Sigmoid colon (tissue), 7 donors: ENCODE measurements around the gene APLP2. TPM values are rescaled to one million over a fixed set of nuclear protein-coding genes. Genes with fewer than 3 reads are reported as not detected.

Experiments
- DNase-seq: peaks from one replicate; pipeline ENCODE4 v3.0.0-alpha.2; 2019
- H3K27ac ChIP-seq, 4 donors: fragments of 200-600 bp; sonication (generic); one replicate each; pipeline ENCODE4 v1.5.1; 2016 to 2019; ENCODE audit warnings: mild to moderate bottlenecking in 1 of 4
- H3K27me3 ChIP-seq, 3 donors: fragments of 200-600 bp; sonication (generic); one replicate each; pipeline ENCODE4 v1.5.1; 2019; ENCODE audit warnings: mild to moderate bottlenecking in 1 of 3
- H3K36me3 ChIP-seq, 4 donors: fragments of 200-600 bp; sonication (generic); one replicate each; pipeline ENCODE4 v1.5.1; 2016 to 2019
- H3K4me1 ChIP-seq, 4 donors: fragments of 200-600 bp; sonication (generic); one replicate each; pipeline ENCODE4 v1.5.1; 2017 to 2019
- H3K4me3 ChIP-seq, 4 donors: fragments of 200-600 bp; sonication (generic); one replicate each; pipeline ENCODE4 v1.5.1; 2017 to 2019; ENCODE audit warnings: mild to moderate bottlenecking in 2 of 4, moderate library complexity in 1 of 4
- H3K9me3 ChIP-seq, 4 donors: fragments of 200-600 bp in 3 of 4; sonication (generic) in 3 of 4; one replicate each; pipeline versions ENCODE4 v1.5.1 to v1.6.1; 2013 to 2019
- EP300 ChIP-seq, 4 donors: sonication (generic); formaldehyde crosslinking; IDR thresholded peaks; one replicate each; pipeline ENCODE4 v1.6.1; 2017; ENCODE audit warnings: antibody characterized with exemption in 4 of 4
- POLR2A ChIP-seq, 2 donors: fragments of 450-650 bp; IDR thresholded peaks; one replicate each; pipeline ENCODE4 v1.6.1; 2016; ENCODE audit warnings: antibody characterized with exemption in 2 of 2, mild to moderate bottlenecking in 2 of 2, moderate library complexity in 2 of 2
- POLR2AphosphoS5 ChIP-seq, 4 donors: sonication (generic); formaldehyde crosslinking; IDR thresholded peaks; one replicate each; pipeline ENCODE4 v1.6.1; 2017; ENCODE audit warnings: antibody characterized with exemption in 4 of 4
- WGBS, 2 donors: extraction: QIAGEN DNeasy Blood & Tissue Kit; methylation state at CpG; one replicate each; pipeline ENCODE4 v1.1.7; 2013; 5-methylcytosine and 5-hydroxymethylcytosine counted together
- intact Hi-C: fragments of 100-400 bp; cut with DNase I; formaldehyde crosslinking; loops from one replicate; pipeline ENCODE4 v1.15.1; 2023
- polyA plus RNA-seq, 3 donors: library from polyadenylated mRNA; stranded (reverse); fragments of 200-250 nt; gene quantifications; one replicate each; pipeline ENCODE4 v1.2.3, GENCODE V29; 2013
- total RNA-seq, 4 donors: library from RNA; depleted of rRNA; stranded (reverse); fragments of >200 nt; gene quantifications; one replicate each; pipeline ENCODE4 v1.1.0, GENCODE V29; 2016
- TF ChIP-seq, protein P1 (sequence below), 4 experiments: fragments of 450-650 bp in 3 of 4; fragments of 200-600 bp in 1 of 4; IDR thresholded peaks; one replicate each; pipeline ENCODE4 v1.5.1; 2016 to 2019; ENCODE audit warnings: antibody characterized with exemption in 4 of 4, mild to moderate bottlenecking in 3 of 4, moderate library complexity in 2 of 4
- donor health status: healthy with polysubstance abuse.
- donor health status: Bipolar disorder and iron deficiency.
- donor health status: healthy.

The APLP2 gene
- total and polyA plus RNA-seq, 7 donors = 39.0 to 276 (median 247) TPM

DNA sequence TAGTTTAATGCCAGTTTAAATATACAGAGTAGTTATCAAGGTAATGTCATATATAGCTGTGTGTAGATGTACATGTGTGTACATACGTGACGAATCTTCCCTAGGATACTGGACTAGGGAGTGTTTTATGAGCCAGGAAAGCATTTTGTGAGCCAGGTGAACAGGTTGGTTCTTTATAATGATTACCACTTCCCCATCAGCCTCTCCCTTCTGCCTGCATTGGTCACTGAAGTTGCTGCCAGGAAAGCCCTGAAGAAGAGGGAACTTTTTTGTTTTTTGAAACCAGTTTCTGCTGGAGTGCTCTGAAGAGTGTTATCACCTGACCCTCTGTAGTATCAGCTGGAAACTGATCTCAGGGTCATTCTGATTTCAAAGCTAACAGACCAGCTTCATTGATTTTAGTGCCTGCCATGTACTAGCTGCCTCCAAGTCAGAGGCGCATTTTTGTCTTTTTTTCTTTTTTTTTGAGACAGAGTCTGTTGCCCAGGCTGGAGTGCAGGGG is 75.7 kb downstream of the APLP2 start:
- no peaks in the 10 kb centered on the region for H3K9me3 ChIP-seq
- DNase-seq = no peak
- H3K4me3 ChIP-seq = no peak overlapping the region
- no peaks in the 10 kb centered on the region for H3K27me3 ChIP-seq
- TF ChIP-seq EP300 (IDR thresholded peaks at IDR 0.05) (no peak), POLR2AphosphoS5 (IDR thresholded peaks at IDR 0.05) (no peak), POLR2A (IDR thresholded peaks at IDR 0.05) (no peak)
- TF ChIP-seq, protein P1, sequence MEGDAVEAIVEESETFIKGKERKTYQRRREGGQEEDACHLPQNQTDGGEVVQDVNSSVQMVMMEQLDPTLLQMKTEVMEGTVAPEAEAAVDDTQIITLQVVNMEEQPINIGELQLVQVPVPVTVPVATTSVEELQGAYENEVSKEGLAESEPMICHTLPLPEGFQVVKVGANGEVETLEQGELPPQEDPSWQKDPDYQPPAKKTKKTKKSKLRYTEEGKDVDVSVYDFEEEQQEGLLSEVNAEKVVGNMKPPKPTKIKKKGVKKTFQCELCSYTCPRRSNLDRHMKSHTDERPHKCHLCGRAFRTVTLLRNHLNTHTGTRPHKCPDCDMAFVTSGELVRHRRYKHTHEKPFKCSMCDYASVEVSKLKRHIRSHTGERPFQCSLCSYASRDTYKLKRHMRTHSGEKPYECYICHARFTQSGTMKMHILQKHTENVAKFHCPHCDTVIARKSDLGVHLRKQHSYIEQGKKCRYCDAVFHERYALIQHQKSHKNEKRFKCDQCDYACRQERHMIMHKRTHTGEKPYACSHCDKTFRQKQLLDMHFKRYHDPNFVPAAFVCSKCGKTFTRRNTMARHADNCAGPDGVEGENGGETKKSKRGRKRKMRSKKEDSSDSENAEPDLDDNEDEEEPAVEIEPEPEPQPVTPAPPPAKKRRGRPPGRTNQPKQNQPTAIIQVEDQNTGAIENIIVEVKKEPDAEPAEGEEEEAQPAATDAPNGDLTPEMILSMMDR (IDR thresholded peaks at IDR 0.05) = no peak
- WGBS, 2 donors = 18 to 77% methylated on average over 3 of the region's 3 CpGs
- H3K27ac ChIP-seq = peak overlapping the region; percentile 39 to 66 (median 48)
- peaks cover 0 to 49% (median 25%) of the 10 kb centered on the region in 4 donors for H3K36me3 ChIP-seq
- intact Hi-C loops = no loop called here
- peaks cover 0 to 24% (median 13%) of the 10 kb centered on the region in 4 donors for H3K4me1 ChIP-seq

DNA sequence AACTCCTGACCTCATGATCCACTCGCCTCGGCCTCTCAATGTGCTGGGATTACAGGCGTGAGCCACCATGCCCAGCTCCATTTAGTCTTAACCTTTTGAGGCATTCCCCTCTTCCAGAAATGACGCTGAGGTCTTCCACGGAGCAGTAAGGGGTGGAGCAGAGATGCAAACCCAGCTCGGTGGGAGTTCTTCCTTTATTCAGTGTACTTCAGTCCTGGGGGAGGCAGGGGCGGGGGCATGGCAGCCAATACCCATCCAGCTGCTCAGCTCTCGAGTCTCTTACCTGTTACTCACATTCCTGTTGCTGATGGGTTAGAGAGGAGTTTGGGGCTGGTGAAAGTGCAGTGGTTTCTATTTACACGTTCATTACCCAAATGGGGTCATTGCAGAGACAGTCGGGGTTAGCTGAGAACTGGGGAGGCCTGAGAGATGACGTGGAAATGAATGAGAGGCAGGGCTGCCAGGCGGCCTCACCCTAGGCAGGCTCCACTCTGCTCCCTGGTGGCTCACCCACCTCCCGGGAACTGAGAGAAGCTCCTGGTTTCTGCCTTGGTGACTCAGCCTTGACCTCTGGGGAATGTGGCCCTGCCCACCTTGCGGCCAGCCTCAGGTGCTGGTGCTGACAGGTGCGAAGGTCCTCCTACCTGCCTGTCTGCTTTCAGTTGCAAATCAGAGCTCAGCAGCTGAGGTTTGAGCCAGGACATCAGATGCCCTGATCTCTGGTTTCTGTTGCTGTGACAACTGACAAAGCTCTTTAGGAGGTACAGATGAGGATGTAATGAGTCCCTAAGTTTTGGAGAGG is 76.5 kb downstream of the APLP2 start:
- Histone ChIP-seq H3K4me3 (no peak overlapping the region), H3K27ac (peak overlapping the region; percentile 39 to 66 (median 48)), H3K27me3 (no peaks in the 10 kb centered on the region), H3K4me1 (peaks cover 0 to 24% (median 13%) of the 10 kb centered on the region in 4 donors), H3K36me3 (peaks cover 0 to 42% (median 22%) of the 10 kb centered on the region in 4 donors), H3K9me3 (no peaks in the 10 kb centered on the region)
- WGBS, 2 donors = 21 to 66% methylated on average over 15 of the region's 15 CpGs
- intact Hi-C loops = no loop called here
- DNase-seq = no peak
- TF ChIP-seq EP300 (IDR thresholded peaks at IDR 0.05) (no peak), POLR2AphosphoS5 (IDR thresholded peaks at IDR 0.05) (no peak), POLR2A (IDR thresholded peaks at IDR 0.05) (no peak)
- TF ChIP-seq, protein P1 (IDR thresholded peaks at IDR 0.05) = no peak

DNA sequence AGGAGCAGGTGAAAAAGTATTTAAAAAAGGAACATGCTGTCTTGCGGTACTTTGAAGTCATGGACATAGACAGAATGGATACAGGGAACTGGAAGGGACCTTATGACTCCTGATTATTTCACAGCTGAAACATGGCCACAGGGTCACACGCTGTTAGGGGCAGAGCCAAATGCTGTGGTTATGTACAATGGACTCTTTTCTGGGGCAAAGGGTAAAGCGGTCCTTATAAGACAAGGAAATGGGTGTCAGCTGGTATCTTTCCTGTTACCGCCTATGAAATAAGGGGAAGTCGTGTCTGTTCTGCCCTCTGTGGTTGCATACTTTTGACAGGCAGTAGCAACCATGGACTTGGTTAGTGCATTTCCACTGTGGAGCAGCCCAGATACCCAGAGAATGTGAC is 77.1 kb downstream of the APLP2 start:
- Histone ChIP-seq H3K36me3 (peaks cover 0 to 36% (median 17%) of the 10 kb centered on the region in 4 donors), H3K9me3 (no peaks in the 10 kb centered on the region), H3K27ac (peak overlapping the region; percentile 39 to 66 (median 48)), H3K27me3 (no peaks in the 10 kb centered on the region), H3K4me1 (peaks cover 0 to 24% (median 12%) of the 10 kb centered on the region in 4 donors), H3K4me3 (no peak overlapping the region)
- TF ChIP-seq EP300 (IDR thresholded peaks at IDR 0.05) = no peak
- TF ChIP-seq POLR2AphosphoS5 (IDR thresholded peaks at IDR 0.05) = peak in 2 of 4 donors; percentile 4 to 40
- intact Hi-C loops = no loop called here
- 16 to 35% methylated on average over 5 of the region's 5 CpGs for WGBS, 2 donors
- DNase-seq = no peak

DNA sequence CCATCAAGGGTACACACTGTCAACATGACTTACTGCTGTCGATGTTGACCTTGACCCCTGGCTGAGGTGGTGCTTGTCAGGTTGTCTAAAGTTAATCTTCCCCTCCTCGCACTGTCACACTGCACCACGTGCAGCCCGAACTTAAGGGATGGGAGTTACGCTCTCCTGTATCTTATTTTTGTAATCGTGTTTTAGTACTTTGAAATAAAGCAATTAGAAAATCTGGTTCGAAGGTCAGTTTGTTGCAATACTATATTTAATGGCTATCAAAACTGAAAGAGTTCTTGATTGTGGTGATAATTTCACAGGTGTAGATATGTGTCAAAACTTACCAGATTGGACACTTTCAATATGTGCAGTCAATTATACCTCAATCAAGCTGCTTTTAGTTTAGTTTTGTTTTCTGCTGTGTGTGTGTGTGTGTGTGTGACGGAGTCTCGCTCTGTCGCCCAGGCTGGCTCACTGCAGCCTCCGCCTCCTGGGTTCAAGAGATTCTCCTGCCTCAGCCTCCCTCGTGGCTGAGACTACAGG is 79.2 kb downstream of the APLP2 start:
- Histone ChIP-seq H3K4me3 (no peak overlapping the region), H3K27me3 (no peaks in the 10 kb centered on the region), H3K27ac (no peak overlapping the region), H3K36me3 (peaks cover 0 to 16% (median 11%) of the 10 kb centered on the region in 4 donors), H3K4me1 (peaks cover 0 to 23% (median 8%) of the 10 kb centered on the region in 4 donors), H3K9me3 (no peaks in the 10 kb centered on the region)
- 49 to 83% methylated on average over 12 of the region's 12 CpGs for WGBS, 2 donors
- intact Hi-C loops = no loop called here
- DNase-seq = no peak
- TF ChIP-seq EP300 (IDR thresholded peaks at IDR 0.05) (no peak), POLR2AphosphoS5 (IDR thresholded peaks at IDR 0.05) (no peak), POLR2A (IDR thresholded peaks at IDR 0.05) (no peak)
- TF ChIP-seq, protein P1 (IDR thresholded peaks at IDR 0.05) = no peak

DNA sequence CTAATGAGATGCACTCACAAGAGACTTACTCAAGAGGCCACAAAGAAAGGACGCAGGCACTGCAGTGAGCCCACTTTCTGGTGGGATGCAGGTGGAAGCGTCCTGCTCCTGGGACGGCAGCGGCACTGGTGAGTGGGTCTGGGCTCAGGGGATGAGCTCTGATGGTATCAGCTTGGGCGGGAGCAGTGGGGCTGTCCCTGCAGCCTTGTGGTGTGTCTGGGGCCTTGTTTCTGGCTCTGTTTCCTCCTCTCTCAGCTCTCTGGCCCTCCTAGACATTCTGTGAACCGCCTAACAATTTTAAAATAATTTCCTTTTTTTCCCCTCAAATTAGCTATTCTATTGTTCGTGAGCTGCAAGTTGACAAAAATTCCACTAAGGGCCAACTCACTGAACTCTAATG is 81.1 kb downstream of the APLP2 start:
- H3K4me3 ChIP-seq = no peak overlapping the region
- no peak overlapping the region for H3K27ac ChIP-seq
- 82 to 95% methylated on average over 7 of the region's 7 CpGs for WGBS, 2 donors
- DNase-seq = no peak
- no peaks in the 10 kb centered on the region for H3K36me3 ChIP-seq
- H3K27me3 ChIP-seq = no peaks in the 10 kb centered on the region
- no peaks in the 10 kb centered on the region for H3K9me3 ChIP-seq
- H3K4me1 ChIP-seq = peaks cover 0 to 10% (median 4%) of the 10 kb centered on the region in 4 donors
- intact Hi-C loops = no loop called here
- no peak for TF ChIP-seq POLR2A (IDR thresholded peaks at IDR 0.05)
- TF ChIP-seq, protein P1 (IDR thresholded peaks at IDR 0.05) = no peak
- TF ChIP-seq POLR2AphosphoS5 (IDR thresholded peaks at IDR 0.05) = no peak
- TF ChIP-seq EP300 (IDR thresholded peaks at IDR 0.05) = no peak
